BE2C (cell line): Measurements from ENCODE around the gene UCK2.

ENCODE experiments used
- DNase-seq: peaks from one replicate; pipeline ENCODE4 v3.0.0-alpha.2; 2020
- H3K27me3 ChIP-seq: fragments of 250-450 bp; sonication (Bioruptor Pico); 2 replicates; pipeline ENCODE4 v1.5.1; 2020; ENCODE audit warnings: mild to moderate bottlenecking
- H3K36me3 ChIP-seq: fragments of 250-450 bp; sonication (Bioruptor Pico); 2 replicates; pipeline ENCODE4 v1.5.1; 2020; ENCODE audit warnings: mild to moderate bottlenecking
- H3K4me1 ChIP-seq: fragments of 250-450 bp; sonication (Bioruptor Pico); 2 replicates; pipeline ENCODE4 v1.5.1; 2020
- H3K4me3 ChIP-seq: 2 replicates; pipeline ENCODE4 v1.5.1; 2011; ENCODE audit warnings: low read depth, low read length
- H3K9me3 ChIP-seq: fragments of 250-450 bp; sonication (Bioruptor Pico); 2 replicates; pipeline ENCODE4 v1.5.1; 2020
- CTCF ChIP-seq: IDR thresholded peaks from 2 replicates; pipeline ENCODE4 v1.5.1; 2012; ENCODE audit warnings: mild to moderate bottlenecking, low read depth, low read length

UCK2 gene

GRCh38 chr1:165841582-165842017, 14.2 kb downstream of the UCK2 start:
- TF ChIP-seq CTCF, result no peak
- Histone ChIP-seq H3K36me3 (peaks cover 16% of the 10 kb centered on the region), H3K27me3 (no peaks in the 10 kb centered on the region), H3K4me1 (peaks cover 24% of the 10 kb centered on the region), H3K4me3 (no peak overlapping the region), H3K9me3 (no peaks in the 10 kb centered on the region)
- DNase-seq, result no peak

GRCh38 chr1:165842023-165842670, 14.7 kb downstream of the UCK2 start:
- no peak overlapping the region for H3K4me3 ChIP-seq
- H3K36me3 ChIP-seq, result peaks cover 10% of the 10 kb centered on the region
- no peak for DNase-seq
- peaks cover 24% of the 10 kb centered on the region for H3K4me1 ChIP-seq
- no peaks in the 10 kb centered on the region for H3K27me3 ChIP-seq
- no peak for TF ChIP-seq CTCF
- no peaks in the 10 kb centered on the region for H3K9me3 ChIP-seq

- no peak for DNase-seq
- TF ChIP-seq CTCF, result no peak
- Histone ChIP-seq H3K36me3 (peaks cover 10% of the 10 kb centered on the region), H3K4me3 (no peak overlapping the region), H3K9me3 (no peaks in the 10 kb centered on the region), H3K27me3 (no peaks in the 10 kb centered on the region), H3K4me1 (peaks cover 24% of the 10 kb centered on the region)
These were observed 15.3 kb downstream of the UCK2 start for GRCh38 chr1:165842671-165843129.

- H3K4me3 ChIP-seq, result no peak overlapping the region
- H3K4me1 ChIP-seq, result peaks cover 24% of the 10 kb centered on the region
- no peaks in the 10 kb centered on the region for H3K27me3 ChIP-seq
- no peaks in the 10 kb centered on the region for H3K9me3 ChIP-seq
- no peak for DNase-seq
- peaks cover 16% of the 10 kb centered on the region for H3K36me3 ChIP-seq
- TF ChIP-seq CTCF, result no peak
These were observed 15.9 kb downstream of the UCK2 start for GRCh38 chr1:165843304-165843703.

GRCh38 chr1:165844114-165844798, 16.8 kb downstream of the UCK2 start:
- Histone ChIP-seq H3K4me1 (peaks cover 24% of the 10 kb centered on the region), H3K27me3 (no peaks in the 10 kb centered on the region), H3K36me3 (peaks cover 22% of the 10 kb centered on the region), H3K9me3 (no peaks in the 10 kb centered on the region), H3K4me3 (no peak overlapping the region)
- DNase-seq, result no peak
- no peak for TF ChIP-seq CTCF

GRCh38 chr1:165844933-165845332, 17.5 kb downstream of the UCK2 start:
- Histone ChIP-seq H3K4me1 (peaks cover 24% of the 10 kb centered on the region), H3K4me3 (no peak overlapping the region), H3K27me3 (no peaks in the 10 kb centered on the region), H3K36me3 (peaks cover 22% of the 10 kb centered on the region), H3K9me3 (no peaks in the 10 kb centered on the region)
- DNase-seq, result no peak
- no peak for TF ChIP-seq CTCF
